K562 (cell line): ENCODE results near the gene FCAMR. TPM values are rescaled to one million over a fixed set of nuclear protein-coding genes. Genes with fewer than 3 reads are reported as not detected.

Source experiments
- ATAC-seq: fragments of 200-7000 bp; cut with Tn5 transposase; 3 replicates; pipeline ENCODE4 v1.9.1; 2020; ENCODE audit warnings: moderate library complexity
- BruUV-seq: library from RNA; stranded (reverse); fragments of 400-500 nt; replicated peaks from 2 replicates; lab custom pipeline; 2021; lab: Mats Ljungman, UMichigan
- CTCF ChIA-PET: fragments of 300-600 bp; formaldehyde crosslinking; extraction: SDS; loops from one replicate; lab custom pipeline; 2021; ENCODE audit warnings: low intra/inter-chr PET ratio; lab: Yijun Ruan, JAX
- POLR2A ChIA-PET: fragments of 300-600, 350-650 bp; sonication (Branson Sonifier 250); formaldehyde crosslinking; extraction: SDS; loops from one replicate; lab custom pipeline; 2021; ENCODE audit warnings: antibody characterized with exemption, inconsistent platforms; lab: Yijun Ruan, JAX
- DNase-seq, 4 experiments: peaks; one replicate each; pipeline versions ENCODE4 v3.0.0 to v3.0.0-alpha.2; 2011 to 2018; ENCODE audit warnings: low spot score in 3 of 4, mixed read lengths in 3 of 4; ENCODE audit errors: extremely low read depth in 1 of 4
- FAIRE-seq: peaks from 2 replicates; lab custom pipeline; 2011; peaks lifted over from hg19 to GRCh38; lab: Jason Lieb, UNC
- H2AFZ ChIP-seq: 2 replicates; pipeline ENCODE4 v1.6.0; 2011; ENCODE audit warnings: low read depth, low read length, control low read depth, inconsistent platforms
- H3K27ac ChIP-seq: fragments of 200-600 bp; 3 replicates; pipeline ENCODE4 v1.8.0; 2011; ENCODE audit warnings: low read depth, mild to moderate bottlenecking, control low read depth, inconsistent platforms, low read length, moderate library complexity, mixed read lengths; ENCODE audit errors: extremely low read depth
- H3K27me3 ChIP-seq, 2 experiments: fragments of 300-600 bp in 1 of 2; 2 replicates in 1 of 2; 3 replicates in 1 of 2; pipeline versions ENCODE4 v1.6.0 to v1.8.0; 2011; ENCODE audit warnings: inconsistent platforms in 2 of 2, low read length in 2 of 2, mild to moderate bottlenecking in 1 of 2, mixed read lengths in 1 of 2, moderate library complexity in 1 of 2; ENCODE audit not compliant: control insufficient read depth in 2 of 2, insufficient read depth in 2 of 2
- H3K36me3 ChIP-seq: fragments of 300-600 bp; 3 replicates; pipeline ENCODE4 v1.8.0; 2011; ENCODE audit warnings: mild to moderate bottlenecking, low read length, inconsistent platforms; ENCODE audit not compliant: control insufficient read depth, insufficient read depth
- H3K4me1 ChIP-seq, 2 experiments: fragments of 200-600 bp in 1 of 2; replicated peaks in 1 of 2; 2 replicates in 1 of 2; 3 replicates in 1 of 2; pipeline versions ENCODE4 v1.5.1 to v1.8.0; 2011; ENCODE audit warnings: inconsistent platforms in 2 of 2, low read length in 2 of 2, mild to moderate bottlenecking in 1 of 2, mixed read lengths in 1 of 2, moderate library complexity in 1 of 2; ENCODE audit not compliant: control insufficient read depth in 2 of 2, insufficient read depth in 2 of 2
- H3K4me2 ChIP-seq: 2 replicates; pipeline ENCODE4 v1.6.1; 2011; ENCODE audit warnings: low read length, control low read depth, inconsistent platforms, mixed read lengths; ENCODE audit not compliant: insufficient read depth
- H3K4me3 ChIP-seq: fragments of 200-600 bp; sonication (generic), shearing (Covaris generic); 2 replicates; pipeline ENCODE4 v1.5.1; 2016; ENCODE audit warnings: control low read depth, inconsistent platforms
- H3K79me2 ChIP-seq: fragments of 200-600 bp; 3 replicates; pipeline ENCODE4 v1.8.0; 2011; ENCODE audit warnings: low read length, inconsistent platforms; ENCODE audit not compliant: control insufficient read depth, insufficient read depth
- H3K9ac ChIP-seq, 2 experiments: 2 replicates each; pipeline versions ENCODE4 v1.6.0 to v1.6.1; 2011; ENCODE audit warnings: low read depth in 2 of 2, low read length in 2 of 2, control low read depth in 1 of 2, inconsistent platforms in 1 of 2, mild to moderate bottlenecking in 1 of 2, mixed read lengths in 1 of 2; ENCODE audit not compliant: insufficient read depth in 1 of 2
- H3K9me1 ChIP-seq: one replicate; pipeline ENCODE4 v1.6.0; 2011; ENCODE audit warnings: inconsistent platforms, mild to moderate bottlenecking, low read length, moderate library complexity; ENCODE audit not compliant: control insufficient read depth, insufficient read depth
- H3K9me3 ChIP-seq: replicated peaks from 2 replicates; pipeline ENCODE4 v1.5.1; 2011; ENCODE audit warnings: low read depth, low read length, inconsistent platforms; ENCODE audit not compliant: control insufficient read depth, insufficient read depth
- H4K20me1 ChIP-seq: replicated peaks from 2 replicates; pipeline ENCODE4 v1.6.1; 2011; ENCODE audit warnings: low read length, inconsistent platforms, mixed read lengths; ENCODE audit not compliant: control insufficient read depth, insufficient read depth
- GATAD2B ChIP-seq: fragments of 450-650 bp; IDR thresholded peaks from 2 replicates; pipeline ENCODE4 v1.6.1; 2017; ENCODE audit warnings: mild to moderate bottlenecking, borderline replicate concordance
- TEAD1 ChIP-seq, 2 experiments: fragments of 450-650 bp in 1 of 2; sonication (generic) in 1 of 2; formaldehyde crosslinking; IDR thresholded peaks; 2 replicates each; pipeline versions ENCODE4 v1.4.0 to v1.8.0; 2020 to 2022; ENCODE audit warnings: mild to moderate bottlenecking in 2 of 2, missing genetic modification reagents in 1 of 2
- WGBS: fragments of 100-300 bp; shearing (Covaris generic); methylation state at CpG from one replicate; pipeline ENCODE4 v1.1.6; 2016; ENCODE audit warnings: low coverage, mixed read lengths; ENCODE audit not compliant: insufficient coverage; ENCODE audit errors: missing lambda C conversion rate; 5-methylcytosine and 5-hydroxymethylcytosine counted together
- in situ Hi-C: fragments of 300-500 bp; cut with MboI; formaldehyde crosslinking; loops from 4 replicates; pipeline ENCODE4 v1.15.0; 2018; ENCODE audit warnings: inconsistent platforms, mixed read lengths
- intact Hi-C: fragments of 100-400 bp; cut with micrococcal nuclease; formaldehyde crosslinking; loops from 2 replicates; pipeline ENCODE4 v1.14.2; 2022
- polyA plus RNA-seq, 8 experiments: library from polyadenylated mRNA; depleted of rRNA in 4 of 8; stranded (reverse) in 5 of 8; unstranded in 3 of 8; fragments of >200 nt; fragmentation: Nextera tagmentation in 2 of 8; fragmentation: Illumina TruSeq in 1 of 8; extraction: Ambion mirVana in 2 of 8; extraction: Trizol in 1 of 8; gene quantifications; 2 replicates each; pipeline versions ENCODE4 v1.2.1 to v1.2.3, GENCODE V29; 2011 to 2014; ENCODE audit warnings: inconsistent platforms in 1 of 8, missing spikeins in 1 of 8
- total RNA-seq, 7 experiments: library from RNA; depleted of rRNA in 6 of 7; stranded (reverse); fragments of >200 nt in 6 of 7; fragmentation: Illumina TruSeq in 2 of 7; extraction: Trizol in 2 of 7; gene quantifications; 2 replicates each; pipeline versions ENCODE4 v1.2.1 to v1.2.3, GENCODE V29; 2011 to 2021; ENCODE audit warnings: low replicate concordance in 1 of 7
- TF ChIP-seq, protein P1 (sequence below), 2 experiments: fragments of 200-800 bp in 1 of 2; sonication (Bioruptor generic) in 1 of 2; sonication (generic) in 1 of 2; formaldehyde crosslinking in 1 of 2; IDR thresholded peaks in 1 of 2; conservative IDR thresholded peaks in 1 of 2; 2 replicates each; pipeline versions ENCODE4 v1.5.0 to v1.6.1; 2016 to 2020; ENCODE audit warnings: missing compliant biosample characterization in 1 of 2, missing genetic modification characterization in 1 of 2, missing genetic modification reagents in 1 of 2
- TF ChIP-seq, protein P2 (sequence below): sonication (generic); formaldehyde crosslinking; IDR thresholded peaks from 2 replicates; pipeline ENCODE4 v1.8.0; 2023; ENCODE audit warnings: mild to moderate bottlenecking, missing genetic modification reagents
- TF ChIP-seq, protein P3 (sequence below), 2 experiments: IDR thresholded peaks in 1 of 2; conservative IDR thresholded peaks in 1 of 2; 2 replicates each; pipeline ENCODE4 v1.6.1; 2016; ENCODE audit warnings: low read depth in 2 of 2, mild to moderate bottlenecking in 1 of 2, missing compliant biosample characterization in 1 of 2, missing genetic modification characterization in 1 of 2, moderate library complexity in 1 of 2
- TF ChIP-seq, protein P4 (sequence below): fragments of 450-650 bp; IDR thresholded peaks from 2 replicates; pipeline ENCODE4 v1.6.1; 2017; ENCODE audit warnings: antibody characterized with exemption, mild to moderate bottlenecking

FCAMR gene
- total and polyA plus RNA-seq, 9 of the 15 experiments (the other 6 are each of a cell fraction or from before 2014, with no cell fraction given) = not detected

DNA sequence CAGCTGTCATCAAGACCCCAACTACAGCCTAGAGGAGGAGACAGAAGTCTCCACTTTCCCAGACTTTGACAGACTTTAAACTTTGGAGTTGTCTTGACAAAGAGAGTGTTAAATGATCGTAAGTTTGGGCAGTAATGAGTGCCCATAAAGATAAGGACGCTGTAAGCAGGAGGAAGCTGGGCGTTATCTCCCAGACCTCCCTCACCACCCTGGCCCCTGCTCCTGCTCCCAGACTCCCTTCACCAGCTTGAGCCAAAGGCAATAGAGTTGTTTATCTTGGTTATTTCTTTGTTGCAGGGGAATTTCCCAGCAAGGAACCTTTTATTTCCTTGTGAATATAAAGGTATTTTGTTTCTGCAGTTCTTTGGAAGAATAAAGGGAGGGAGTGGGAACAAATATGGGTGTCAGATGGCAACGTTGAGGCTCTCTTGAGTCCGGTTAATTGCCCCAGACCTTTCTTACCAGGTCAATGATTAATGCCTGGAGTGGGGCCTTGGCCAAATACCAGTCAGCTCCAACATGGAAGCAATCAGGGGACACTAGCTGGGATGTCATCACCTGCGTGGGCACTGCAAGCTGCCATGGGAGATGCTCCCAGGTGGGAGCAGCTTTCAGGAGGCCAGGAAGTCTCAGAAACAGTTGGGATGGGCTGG lies 28.4 kb downstream of the FCAMR start:
- H3K4me2 ChIP-seq = peak overlapping the region; percentile 56
- FAIRE-seq = peak; percentile 75
- ChIA-PET CTCF (no interaction called here), POLR2A (interaction anchor here (0.5 to 2.2 kb wide), 7 partner anchors 8 to 111 kb away, joined by 3 to 14 read pairs (median 3); no protein-coding TSS in a partner anchor)
- ATAC-seq = peak; percentile 58
- BruUV-seq = no TSS peak
- DNase-seq = peak; percentile 50 to 67 (median 52)
- H3K4me1 ChIP-seq = peaks cover 25 to 42% of the 10 kb centered on the region in 2 experiments
- H2AFZ ChIP-seq = no peak overlapping the region; the same call in 1 of the 2 replicates
- no peak overlapping the region for H3K27ac ChIP-seq
- H3K27me3 ChIP-seq = peaks cover 3 to 4% of the 10 kb centered on the region in 2 experiments; a peak in 2 of 5 replicates
- in situ Hi-C loops = no loop called here
- H3K9me1 ChIP-seq = no peaks in the 10 kb centered on the region
- H3K9ac ChIP-seq = peak overlapping the region in 1 of 2 experiments; percentile 57; a peak in 1 of 4 replicates
- intact Hi-C loops = no loop called here
- H3K4me3 ChIP-seq = no peak overlapping the region
- no peaks in the 10 kb centered on the region for H3K9me3 ChIP-seq
- no peaks in the 10 kb centered on the region for H3K36me3 ChIP-seq
- no peaks in the 10 kb centered on the region for H4K20me1 ChIP-seq
- WGBS = 6% methylated on average over 6 of the region's 6 CpGs
- H3K79me2 ChIP-seq = no peaks in the 10 kb centered on the region
- TF ChIP-seq, protein P1, sequence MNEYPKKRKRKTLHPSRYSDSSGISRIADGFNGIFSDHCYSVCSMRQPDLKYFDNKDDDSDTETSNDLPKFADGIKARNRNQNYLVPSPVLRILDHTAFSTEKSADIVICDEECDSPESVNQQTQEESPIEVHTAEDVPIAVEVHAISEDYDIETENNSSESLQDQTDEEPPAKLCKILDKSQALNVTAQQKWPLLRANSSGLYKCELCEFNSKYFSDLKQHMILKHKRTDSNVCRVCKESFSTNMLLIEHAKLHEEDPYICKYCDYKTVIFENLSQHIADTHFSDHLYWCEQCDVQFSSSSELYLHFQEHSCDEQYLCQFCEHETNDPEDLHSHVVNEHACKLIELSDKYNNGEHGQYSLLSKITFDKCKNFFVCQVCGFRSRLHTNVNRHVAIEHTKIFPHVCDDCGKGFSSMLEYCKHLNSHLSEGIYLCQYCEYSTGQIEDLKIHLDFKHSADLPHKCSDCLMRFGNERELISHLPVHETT (CRISPR knock-in tag; conservative IDR thresholded peaks at IDR 0.05 in 1 of 2, IDR thresholded peaks at IDR 0.05 in 1 of 2) = peak in 1 of 2 experiments; percentile 61; a peak in 2 of 4 replicates
- TF ChIP-seq GATAD2B = no peak
- TF ChIP-seq, protein P2, sequence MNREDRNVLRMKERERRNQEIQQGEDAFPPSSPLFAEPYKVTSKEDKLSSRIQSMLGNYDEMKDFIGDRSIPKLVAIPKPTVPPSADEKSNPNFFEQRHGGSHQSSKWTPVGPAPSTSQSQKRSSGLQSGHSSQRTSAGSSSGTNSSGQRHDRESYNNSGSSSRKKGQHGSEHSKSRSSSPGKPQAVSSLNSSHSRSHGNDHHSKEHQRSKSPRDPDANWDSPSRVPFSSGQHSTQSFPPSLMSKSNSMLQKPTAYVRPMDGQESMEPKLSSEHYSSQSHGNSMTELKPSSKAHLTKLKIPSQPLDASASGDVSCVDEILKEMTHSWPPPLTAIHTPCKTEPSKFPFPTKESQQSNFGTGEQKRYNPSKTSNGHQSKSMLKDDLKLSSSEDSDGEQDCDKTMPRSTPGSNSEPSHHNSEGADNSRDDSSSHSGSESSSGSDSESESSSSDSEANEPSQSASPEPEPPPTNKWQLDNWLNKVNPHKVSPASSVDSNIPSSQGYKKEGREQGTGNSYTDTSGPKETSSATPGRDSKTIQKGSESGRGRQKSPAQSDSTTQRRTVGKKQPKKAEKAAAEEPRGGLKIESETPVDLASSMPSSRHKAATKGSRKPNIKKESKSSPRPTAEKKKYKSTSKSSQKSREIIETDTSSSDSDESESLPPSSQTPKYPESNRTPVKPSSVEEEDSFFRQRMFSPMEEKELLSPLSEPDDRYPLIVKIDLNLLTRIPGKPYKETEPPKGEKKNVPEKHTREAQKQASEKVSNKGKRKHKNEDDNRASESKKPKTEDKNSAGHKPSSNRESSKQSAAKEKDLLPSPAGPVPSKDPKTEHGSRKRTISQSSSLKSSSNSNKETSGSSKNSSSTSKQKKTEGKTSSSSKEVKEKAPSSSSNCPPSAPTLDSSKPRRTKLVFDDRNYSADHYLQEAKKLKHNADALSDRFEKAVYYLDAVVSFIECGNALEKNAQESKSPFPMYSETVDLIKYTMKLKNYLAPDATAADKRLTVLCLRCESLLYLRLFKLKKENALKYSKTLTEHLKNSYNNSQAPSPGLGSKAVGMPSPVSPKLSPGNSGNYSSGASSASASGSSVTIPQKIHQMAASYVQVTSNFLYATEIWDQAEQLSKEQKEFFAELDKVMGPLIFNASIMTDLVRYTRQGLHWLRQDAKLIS (CRISPR knock-in tag) = no peak
- TF ChIP-seq, protein P3, sequence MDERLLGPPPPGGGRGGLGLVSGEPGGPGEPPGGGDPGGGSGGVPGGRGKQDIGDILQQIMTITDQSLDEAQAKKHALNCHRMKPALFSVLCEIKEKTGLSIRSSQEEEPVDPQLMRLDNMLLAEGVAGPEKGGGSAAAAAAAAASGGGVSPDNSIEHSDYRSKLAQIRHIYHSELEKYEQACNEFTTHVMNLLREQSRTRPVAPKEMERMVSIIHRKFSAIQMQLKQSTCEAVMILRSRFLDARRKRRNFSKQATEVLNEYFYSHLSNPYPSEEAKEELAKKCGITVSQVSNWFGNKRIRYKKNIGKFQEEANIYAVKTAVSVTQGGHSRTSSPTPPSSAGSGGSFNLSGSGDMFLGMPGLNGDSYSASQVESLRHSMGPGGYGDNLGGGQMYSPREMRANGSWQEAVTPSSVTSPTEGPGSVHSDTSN (CRISPR knock-in tag; IDR thresholded peaks at IDR 0.05; ENCODE audit: low read depth) = no peak
- TF ChIP-seq, protein P3 (tag; conservative IDR thresholded peaks at IDR 0.05; ENCODE audit: low read depth) = 0 out of 2 replicates have a peak, but pooled peaks have one; percentile 6
- TF ChIP-seq, protein P4, sequence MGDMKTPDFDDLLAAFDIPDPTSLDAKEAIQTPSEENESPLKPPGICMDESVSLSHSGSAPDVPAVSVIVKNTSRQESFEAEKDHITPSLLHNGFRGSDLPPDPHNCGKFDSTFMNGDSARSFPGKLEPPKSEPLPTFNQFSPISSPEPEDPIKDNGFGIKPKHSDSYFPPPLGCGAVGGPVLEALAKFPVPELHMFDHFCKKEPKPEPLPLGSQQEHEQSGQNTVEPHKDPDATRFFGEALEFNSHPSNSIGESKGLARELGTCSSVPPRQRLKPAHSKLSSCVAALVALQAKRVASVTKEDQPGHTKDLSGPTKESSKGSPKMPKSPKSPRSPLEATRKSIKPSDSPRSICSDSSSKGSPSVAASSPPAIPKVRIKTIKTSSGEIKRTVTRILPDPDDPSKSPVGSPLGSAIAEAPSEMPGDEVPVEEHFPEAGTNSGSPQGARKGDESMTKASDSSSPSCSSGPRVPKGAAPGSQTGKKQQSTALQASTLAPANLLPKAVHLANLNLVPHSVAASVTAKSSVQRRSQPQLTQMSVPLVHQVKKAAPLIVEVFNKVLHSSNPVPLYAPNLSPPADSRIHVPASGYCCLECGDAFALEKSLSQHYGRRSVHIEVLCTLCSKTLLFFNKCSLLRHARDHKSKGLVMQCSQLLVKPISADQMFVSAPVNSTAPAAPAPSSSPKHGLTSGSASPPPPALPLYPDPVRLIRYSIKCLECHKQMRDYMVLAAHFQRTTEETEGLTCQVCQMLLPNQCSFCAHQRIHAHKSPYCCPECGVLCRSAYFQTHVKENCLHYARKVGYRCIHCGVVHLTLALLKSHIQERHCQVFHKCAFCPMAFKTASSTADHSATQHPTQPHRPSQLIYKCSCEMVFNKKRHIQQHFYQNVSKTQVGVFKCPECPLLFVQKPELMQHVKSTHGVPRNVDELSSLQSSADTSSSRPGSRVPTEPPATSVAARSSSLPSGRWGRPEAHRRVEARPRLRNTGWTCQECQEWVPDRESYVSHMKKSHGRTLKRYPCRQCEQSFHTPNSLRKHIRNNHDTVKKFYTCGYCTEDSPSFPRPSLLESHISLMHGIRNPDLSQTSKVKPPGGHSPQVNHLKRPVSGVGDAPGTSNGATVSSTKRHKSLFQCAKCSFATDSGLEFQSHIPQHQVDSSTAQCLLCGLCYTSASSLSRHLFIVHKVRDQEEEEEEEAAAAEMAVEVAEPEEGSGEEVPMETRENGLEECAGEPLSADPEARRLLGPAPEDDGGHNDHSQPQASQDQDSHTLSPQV = peak; percentile 39; the same call in 1 of the 2 replicates
- no peak for TF ChIP-seq TEAD1 (CRISPR knock-in tag; IDR thresholded peaks at IDR 0.05)
